ENCODE data around the gene RAB37. TPM values are rescaled to one million over a fixed set of nuclear protein-coding genes. Genes with fewer than 3 reads are reported as not detected.

RAB37 gene
- total RNA-seq, 1 experiment from 2014 or later: 8.9 TPM

DNA sequence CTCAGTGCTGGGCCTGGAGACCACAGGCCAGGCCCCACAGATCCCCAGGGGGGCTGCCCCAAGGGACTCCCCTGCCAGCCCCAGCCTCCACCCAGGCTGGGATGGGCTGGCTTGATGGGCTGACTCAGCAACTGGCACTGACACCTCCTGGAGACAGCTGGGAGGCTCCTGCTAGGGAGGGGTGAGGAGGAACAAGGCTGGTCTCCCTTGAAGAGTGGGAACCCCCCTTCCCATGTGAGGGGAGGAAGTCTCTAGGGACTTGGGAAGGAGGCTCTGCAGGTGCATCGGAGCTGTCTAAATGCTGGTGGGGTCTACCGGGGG, 21.8 kb downstream of the RAB37 start:
- CTCF ChIA-PET: interaction anchor here (0.9 to 6.7 kb wide), 9 partner anchors 9 to 193 kb away, joined by 4 to 115 read pairs (median 19); partner anchors contain the start of genes NAT9 and RAB37

DNA sequence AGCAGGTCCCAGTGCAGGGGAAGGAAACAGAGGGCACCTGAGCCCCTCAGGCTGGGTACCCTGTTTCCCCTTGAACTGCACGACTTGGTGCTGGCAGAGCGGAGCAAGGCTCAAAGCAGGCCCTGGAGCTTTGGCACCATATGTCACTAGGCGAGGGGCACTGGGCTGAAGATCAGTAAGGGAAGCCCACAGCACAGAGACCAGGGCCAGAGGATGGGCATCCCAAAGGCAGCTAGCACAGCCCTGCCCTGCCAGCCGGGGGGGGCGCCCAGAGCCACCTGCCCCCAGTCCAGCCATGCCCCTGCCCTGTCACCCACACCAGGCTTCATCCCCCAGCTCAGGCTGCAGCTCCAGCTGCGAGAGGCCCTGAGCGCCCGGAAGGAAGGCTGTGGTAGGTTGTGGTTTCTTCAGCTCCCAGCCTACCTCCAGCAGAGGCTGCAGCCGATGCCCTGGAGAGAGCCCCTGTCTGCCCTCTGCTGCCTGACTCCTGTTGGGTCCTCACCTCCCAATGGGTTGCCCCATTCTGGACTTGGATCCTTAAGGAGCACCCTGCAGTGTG, 22.3 kb downstream of the RAB37 start:
- Mint-ChIP-seq H3K9me3 (no peaks in the 10 kb centered on the region), H3K27me3 (ENCODE audit: low read depth) (no peaks in the 10 kb centered on the region), H3K4me1 (peaks cover 52% of the 10 kb centered on the region), H3K4me3 (no peak overlapping the region), H3K36me3 (no peaks in the 10 kb centered on the region), H3K27ac (peak overlapping the region; percentile 89)
- ATAC-seq (no peak), DNase-seq (ENCODE audit: low spot score) (no peak)
- TF ChIP-seq GRHL2 (CRISPR knock-in tag; IDR thresholded peaks at IDR 0.05; ENCODE audit: insufficient replicate concordance, severe bottlenecking): no peak
- TF ChIP-seq, protein P1, sequence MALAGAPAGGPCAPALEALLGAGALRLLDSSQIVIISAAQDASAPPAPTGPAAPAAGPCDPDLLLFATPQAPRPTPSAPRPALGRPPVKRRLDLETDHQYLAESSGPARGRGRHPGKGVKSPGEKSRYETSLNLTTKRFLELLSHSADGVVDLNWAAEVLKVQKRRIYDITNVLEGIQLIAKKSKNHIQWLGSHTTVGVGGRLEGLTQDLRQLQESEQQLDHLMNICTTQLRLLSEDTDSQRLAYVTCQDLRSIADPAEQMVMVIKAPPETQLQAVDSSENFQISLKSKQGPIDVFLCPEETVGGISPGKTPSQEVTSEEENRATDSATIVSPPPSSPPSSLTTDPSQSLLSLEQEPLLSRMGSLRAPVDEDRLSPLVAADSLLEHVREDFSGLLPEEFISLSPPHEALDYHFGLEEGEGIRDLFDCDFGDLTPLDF (CRISPR knock-in tag; IDR thresholded peaks at IDR 0.05): no peak
- TF ChIP-seq MXD4 (CRISPR knock-in tag; IDR thresholded peaks at IDR 0.05; ENCODE audit: borderline replicate concordance): no peak
- TF ChIP-seq, protein P2, sequence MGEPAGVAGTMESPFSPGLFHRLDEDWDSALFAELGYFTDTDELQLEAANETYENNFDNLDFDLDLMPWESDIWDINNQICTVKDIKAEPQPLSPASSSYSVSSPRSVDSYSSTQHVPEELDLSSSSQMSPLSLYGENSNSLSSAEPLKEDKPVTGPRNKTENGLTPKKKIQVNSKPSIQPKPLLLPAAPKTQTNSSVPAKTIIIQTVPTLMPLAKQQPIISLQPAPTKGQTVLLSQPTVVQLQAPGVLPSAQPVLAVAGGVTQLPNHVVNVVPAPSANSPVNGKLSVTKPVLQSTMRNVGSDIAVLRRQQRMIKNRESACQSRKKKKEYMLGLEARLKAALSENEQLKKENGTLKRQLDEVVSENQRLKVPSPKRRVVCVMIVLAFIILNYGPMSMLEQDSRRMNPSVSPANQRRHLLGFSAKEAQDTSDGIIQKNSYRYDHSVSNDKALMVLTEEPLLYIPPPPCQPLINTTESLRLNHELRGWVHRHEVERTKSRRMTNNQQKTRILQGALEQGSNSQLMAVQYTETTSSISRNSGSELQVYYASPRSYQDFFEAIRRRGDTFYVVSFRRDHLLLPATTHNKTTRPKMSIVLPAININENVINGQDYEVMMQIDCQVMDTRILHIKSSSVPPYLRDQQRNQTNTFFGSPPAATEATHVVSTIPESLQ (CRISPR knock-in tag; IDR thresholded peaks at IDR 0.05): no peak
- TF ChIP-seq, protein P3, sequence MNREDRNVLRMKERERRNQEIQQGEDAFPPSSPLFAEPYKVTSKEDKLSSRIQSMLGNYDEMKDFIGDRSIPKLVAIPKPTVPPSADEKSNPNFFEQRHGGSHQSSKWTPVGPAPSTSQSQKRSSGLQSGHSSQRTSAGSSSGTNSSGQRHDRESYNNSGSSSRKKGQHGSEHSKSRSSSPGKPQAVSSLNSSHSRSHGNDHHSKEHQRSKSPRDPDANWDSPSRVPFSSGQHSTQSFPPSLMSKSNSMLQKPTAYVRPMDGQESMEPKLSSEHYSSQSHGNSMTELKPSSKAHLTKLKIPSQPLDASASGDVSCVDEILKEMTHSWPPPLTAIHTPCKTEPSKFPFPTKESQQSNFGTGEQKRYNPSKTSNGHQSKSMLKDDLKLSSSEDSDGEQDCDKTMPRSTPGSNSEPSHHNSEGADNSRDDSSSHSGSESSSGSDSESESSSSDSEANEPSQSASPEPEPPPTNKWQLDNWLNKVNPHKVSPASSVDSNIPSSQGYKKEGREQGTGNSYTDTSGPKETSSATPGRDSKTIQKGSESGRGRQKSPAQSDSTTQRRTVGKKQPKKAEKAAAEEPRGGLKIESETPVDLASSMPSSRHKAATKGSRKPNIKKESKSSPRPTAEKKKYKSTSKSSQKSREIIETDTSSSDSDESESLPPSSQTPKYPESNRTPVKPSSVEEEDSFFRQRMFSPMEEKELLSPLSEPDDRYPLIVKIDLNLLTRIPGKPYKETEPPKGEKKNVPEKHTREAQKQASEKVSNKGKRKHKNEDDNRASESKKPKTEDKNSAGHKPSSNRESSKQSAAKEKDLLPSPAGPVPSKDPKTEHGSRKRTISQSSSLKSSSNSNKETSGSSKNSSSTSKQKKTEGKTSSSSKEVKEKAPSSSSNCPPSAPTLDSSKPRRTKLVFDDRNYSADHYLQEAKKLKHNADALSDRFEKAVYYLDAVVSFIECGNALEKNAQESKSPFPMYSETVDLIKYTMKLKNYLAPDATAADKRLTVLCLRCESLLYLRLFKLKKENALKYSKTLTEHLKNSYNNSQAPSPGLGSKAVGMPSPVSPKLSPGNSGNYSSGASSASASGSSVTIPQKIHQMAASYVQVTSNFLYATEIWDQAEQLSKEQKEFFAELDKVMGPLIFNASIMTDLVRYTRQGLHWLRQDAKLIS (CRISPR knock-in tag; IDR thresholded peaks at IDR 0.05; ENCODE audit: borderline replicate concordance): no peak
- no peak for TF ChIP-seq NFATC4 (CRISPR knock-in tag; IDR thresholded peaks at IDR 0.05)
- no peak for TF ChIP-seq ZNF138 (CRISPR knock-in tag; conservative IDR thresholded peaks at IDR 0.05)
- no peak for TF ChIP-seq ZNF317 (CRISPR knock-in tag; IDR thresholded peaks at IDR 0.05; ENCODE audit: borderline replicate concordance, low read depth)
- TF ChIP-seq, protein P4, sequence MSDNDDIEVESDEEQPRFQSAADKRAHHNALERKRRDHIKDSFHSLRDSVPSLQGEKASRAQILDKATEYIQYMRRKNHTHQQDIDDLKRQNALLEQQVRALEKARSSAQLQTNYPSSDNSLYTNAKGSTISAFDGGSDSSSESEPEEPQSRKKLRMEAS (CRISPR knock-in tag; IDR thresholded peaks at IDR 0.05): no peak
- TF ChIP-seq, protein P5, sequence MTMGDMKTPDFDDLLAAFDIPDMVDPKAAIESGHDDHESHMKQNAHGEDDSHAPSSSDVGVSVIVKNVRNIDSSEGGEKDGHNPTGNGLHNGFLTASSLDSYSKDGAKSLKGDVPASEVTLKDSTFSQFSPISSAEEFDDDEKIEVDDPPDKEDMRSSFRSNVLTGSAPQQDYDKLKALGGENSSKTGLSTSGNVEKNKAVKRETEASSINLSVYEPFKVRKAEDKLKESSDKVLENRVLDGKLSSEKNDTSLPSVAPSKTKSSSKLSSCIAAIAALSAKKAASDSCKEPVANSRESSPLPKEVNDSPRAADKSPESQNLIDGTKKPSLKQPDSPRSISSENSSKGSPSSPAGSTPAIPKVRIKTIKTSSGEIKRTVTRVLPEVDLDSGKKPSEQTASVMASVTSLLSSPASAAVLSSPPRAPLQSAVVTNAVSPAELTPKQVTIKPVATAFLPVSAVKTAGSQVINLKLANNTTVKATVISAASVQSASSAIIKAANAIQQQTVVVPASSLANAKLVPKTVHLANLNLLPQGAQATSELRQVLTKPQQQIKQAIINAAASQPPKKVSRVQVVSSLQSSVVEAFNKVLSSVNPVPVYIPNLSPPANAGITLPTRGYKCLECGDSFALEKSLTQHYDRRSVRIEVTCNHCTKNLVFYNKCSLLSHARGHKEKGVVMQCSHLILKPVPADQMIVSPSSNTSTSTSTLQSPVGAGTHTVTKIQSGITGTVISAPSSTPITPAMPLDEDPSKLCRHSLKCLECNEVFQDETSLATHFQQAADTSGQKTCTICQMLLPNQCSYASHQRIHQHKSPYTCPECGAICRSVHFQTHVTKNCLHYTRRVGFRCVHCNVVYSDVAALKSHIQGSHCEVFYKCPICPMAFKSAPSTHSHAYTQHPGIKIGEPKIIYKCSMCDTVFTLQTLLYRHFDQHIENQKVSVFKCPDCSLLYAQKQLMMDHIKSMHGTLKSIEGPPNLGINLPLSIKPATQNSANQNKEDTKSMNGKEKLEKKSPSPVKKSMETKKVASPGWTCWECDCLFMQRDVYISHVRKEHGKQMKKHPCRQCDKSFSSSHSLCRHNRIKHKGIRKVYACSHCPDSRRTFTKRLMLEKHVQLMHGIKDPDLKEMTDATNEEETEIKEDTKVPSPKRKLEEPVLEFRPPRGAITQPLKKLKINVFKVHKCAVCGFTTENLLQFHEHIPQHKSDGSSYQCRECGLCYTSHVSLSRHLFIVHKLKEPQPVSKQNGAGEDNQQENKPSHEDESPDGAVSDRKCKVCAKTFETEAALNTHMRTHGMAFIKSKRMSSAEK (CRISPR knock-in tag; IDR thresholded peaks at IDR 0.05; ENCODE audit: borderline replicate concordance): no peak
- TF ChIP-seq, protein P6, sequence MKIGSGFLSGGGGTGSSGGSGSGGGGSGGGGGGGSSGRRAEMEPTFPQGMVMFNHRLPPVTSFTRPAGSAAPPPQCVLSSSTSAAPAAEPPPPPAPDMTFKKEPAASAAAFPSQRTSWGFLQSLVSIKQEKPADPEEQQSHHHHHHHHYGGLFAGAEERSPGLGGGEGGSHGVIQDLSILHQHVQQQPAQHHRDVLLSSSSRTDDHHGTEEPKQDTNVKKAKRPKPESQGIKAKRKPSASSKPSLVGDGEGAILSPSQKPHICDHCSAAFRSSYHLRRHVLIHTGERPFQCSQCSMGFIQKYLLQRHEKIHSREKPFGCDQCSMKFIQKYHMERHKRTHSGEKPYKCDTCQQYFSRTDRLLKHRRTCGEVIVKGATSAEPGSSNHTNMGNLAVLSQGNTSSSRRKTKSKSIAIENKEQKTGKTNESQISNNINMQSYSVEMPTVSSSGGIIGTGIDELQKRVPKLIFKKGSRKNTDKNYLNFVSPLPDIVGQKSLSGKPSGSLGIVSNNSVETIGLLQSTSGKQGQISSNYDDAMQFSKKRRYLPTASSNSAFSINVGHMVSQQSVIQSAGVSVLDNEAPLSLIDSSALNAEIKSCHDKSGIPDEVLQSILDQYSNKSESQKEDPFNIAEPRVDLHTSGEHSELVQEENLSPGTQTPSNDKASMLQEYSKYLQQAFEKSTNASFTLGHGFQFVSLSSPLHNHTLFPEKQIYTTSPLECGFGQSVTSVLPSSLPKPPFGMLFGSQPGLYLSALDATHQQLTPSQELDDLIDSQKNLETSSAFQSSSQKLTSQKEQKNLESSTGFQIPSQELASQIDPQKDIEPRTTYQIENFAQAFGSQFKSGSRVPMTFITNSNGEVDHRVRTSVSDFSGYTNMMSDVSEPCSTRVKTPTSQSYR (CRISPR knock-in tag; IDR thresholded peaks at IDR 0.05): no peak
- CTCF ChIA-PET: interaction anchor here (0.5 to 6.7 kb wide), 13 partner anchors 10 to 305 kb away, joined by 3 to 115 read pairs (median 14); partner anchors contain the start of genes NAT9 and RAB37
- POLR2A ChIA-PET: interaction anchor here (1.2 to 2.1 kb wide), 4 partner anchors 10 to 22 kb away, joined by 3 to 8 read pairs (median 5); partner anchors contain the start of gene RAB37

More for the DNA sequence above, 21.8 kb downstream of the RAB37 start:
- Mint-ChIP-seq H3K27ac (no peak overlapping the region), H3K9me3 (no peaks in the 10 kb centered on the region), H3K4me3 (no peak overlapping the region), H3K4me1 (peaks cover 52% of the 10 kb centered on the region), H3K27me3 (ENCODE audit: low read depth) (no peaks in the 10 kb centered on the region), H3K36me3 (no peaks in the 10 kb centered on the region)
- POLR2A ChIA-PET: interaction anchor here (1.2 to 2.1 kb wide), 3 partner anchors 9 to 17 kb away, joined by 4 to 8 read pairs (median 6); no protein-coding TSS in a partner anchor
- ATAC-seq: no peak
- DNase-seq (ENCODE audit: low spot score): no peak
- TF ChIP-seq ATF1 (CRISPR knock-in tag; IDR thresholded peaks at IDR 0.05) (no peak), KAT7 (CRISPR knock-in tag; IDR thresholded peaks at IDR 0.05; ENCODE audit: borderline replicate concordance) (no peak), MYBL2 (CRISPR knock-in tag; IDR thresholded peaks at IDR 0.05) (no peak)
- TF ChIP-seq, protein P7, sequence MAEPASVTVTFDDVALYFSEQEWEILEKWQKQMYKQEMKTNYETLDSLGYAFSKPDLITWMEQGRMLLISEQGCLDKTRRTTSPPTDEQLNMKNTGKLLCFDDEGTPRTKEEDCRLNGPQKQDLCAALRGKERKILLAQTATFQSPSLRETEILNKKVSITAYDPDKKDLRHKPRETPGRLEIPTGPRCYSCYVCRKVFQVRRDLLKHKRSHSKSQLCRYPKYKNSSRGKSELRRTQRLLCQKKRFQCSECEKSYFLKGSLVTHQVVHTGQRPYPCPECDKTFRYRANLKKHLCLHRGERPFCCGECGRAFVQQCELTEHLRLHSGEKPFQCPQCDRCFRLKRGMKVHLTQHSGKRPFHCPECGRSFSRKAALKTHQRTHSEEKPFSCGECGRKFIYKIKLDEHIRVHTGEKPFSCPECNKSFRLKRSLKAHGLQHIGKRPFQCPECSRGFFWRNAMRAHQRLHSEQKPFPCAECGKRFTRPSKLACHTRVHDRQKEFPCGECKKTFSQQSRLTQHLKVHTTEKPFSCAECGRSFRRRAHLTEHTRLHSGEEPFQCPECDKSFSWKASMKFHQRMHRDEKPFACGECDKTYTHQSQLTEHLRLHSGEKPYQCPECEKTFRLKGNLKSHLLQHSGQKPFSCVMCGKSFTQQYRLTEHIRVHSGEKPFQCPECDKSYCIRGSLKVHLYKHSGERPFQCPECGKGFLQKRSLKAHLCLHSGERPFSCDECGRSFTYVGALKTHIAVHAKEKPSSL (CRISPR knock-in tag; conservative IDR thresholded peaks at IDR 0.05): no peak

Measured in WTC11 (cell line).